ENCODE data around the gene PEAK1.
"Not testable (repeated sequence)": the region's sequence is repeated elsewhere in the genome, so short reads cannot be mapped to it uniquely, and the experiment has no call there.

Gene PEAK1

DNA sequence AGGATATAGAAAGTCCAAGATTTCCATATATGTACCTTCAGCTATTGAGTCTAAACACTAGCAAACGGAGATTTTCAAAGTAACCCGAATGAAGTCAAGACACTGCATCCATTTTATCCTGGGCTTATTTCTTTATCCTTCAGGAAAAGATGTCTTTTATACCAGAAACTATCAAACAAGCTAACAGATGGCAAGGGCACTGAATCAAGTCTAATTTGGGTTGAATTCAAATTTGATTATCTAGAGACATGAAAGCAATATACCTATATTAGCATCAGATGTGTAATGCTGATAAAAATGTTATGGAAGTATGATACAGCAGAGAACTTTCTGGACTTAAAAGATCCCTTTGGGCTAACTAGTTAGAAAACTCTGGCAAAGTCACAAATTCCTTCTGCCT lies 210.7 kb downstream of the PEAK1 start:
- no peak for DNase-seq

GRCh38 chr15:77208241-77208640 lies 211.7 kb downstream of the PEAK1 start:
- DNase-seq: no peak

GRCh38 chr15:77201665-77202064 lies 218.2 kb downstream of the PEAK1 start:
- DNase-seq: no peak

DNA sequence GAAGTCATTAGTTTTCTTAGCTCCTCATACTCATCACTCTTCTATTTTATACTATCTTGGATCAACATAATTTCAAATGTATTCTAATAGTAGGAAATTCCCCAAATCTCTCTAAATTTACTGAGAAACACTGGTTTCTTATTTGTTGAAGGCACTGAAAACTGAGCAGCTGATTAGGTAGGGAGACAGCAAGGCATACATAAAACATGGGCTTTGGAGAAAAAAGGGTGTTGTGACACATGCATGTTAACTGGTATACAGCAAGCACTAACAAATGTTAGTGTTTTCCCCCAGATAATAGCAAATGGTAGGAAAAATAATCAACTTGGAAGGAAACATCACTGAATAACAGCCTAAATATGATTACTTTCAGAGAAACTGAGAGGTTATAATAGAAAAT lies 223.5 kb downstream of the PEAK1 start:
- no peak for DNase-seq

GRCh38 chr15:77195586-77195985 lies 224.3 kb downstream of the PEAK1 start:
- no peak for DNase-seq

DNA sequence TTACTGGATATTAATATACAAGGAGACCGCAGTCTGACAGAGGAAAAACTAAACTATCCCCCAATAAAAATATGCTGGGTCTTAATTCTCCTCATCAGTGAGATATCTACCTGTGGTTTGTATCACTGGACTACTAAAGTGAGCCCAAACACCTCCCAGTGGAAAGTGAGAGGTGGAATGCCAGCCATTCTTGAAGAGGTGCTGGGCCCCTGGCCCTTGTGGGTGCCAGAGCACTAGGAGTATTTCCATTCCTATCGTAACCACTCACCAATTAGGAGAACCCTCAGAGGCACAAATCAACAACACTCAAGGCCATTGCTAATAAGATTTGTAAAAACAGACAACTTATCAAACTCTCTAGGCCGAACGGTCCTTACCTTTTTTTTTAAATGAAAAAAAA lies 227.5 kb downstream of the PEAK1 start:
- DNase-seq: no peak

GRCh38 chr15:77191230-77191834 lies 228.6 kb downstream of the PEAK1 start:
- no peak for DNase-seq

DNA sequence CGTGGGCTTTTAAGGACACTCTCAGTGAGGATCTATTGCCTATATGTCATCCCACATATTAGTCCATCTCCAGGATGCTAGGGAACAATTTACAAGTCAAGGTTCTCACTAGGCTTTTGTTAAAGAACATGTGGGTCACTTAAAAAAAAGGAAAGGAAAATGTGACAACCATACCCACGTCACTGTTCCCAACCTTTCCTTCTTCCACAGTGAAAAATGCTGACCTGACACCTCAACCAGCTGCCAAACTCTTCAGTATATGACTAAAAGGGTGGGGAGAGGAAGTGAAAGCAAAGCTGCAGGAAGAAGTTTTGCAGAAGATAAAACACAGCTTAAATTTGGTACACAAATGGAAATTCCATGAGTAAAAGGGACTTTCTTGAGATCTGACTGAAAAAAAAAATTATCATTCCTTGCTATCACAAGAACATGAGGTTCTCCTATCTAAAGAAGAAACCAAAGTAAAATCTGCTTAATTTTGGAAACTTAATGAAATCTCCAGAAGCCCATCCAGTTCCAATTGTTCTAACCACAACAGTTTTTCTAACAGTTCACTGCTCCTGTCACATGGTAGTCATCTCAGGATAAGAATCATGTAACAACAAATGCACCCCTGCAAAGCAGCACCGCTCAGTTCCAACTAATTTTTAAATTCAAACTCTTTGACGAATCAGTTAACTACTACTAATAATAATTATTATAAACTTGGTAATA lies 232.0 kb downstream of the PEAK1 start:
- DNase-seq: peak; percentile 49

DNA sequence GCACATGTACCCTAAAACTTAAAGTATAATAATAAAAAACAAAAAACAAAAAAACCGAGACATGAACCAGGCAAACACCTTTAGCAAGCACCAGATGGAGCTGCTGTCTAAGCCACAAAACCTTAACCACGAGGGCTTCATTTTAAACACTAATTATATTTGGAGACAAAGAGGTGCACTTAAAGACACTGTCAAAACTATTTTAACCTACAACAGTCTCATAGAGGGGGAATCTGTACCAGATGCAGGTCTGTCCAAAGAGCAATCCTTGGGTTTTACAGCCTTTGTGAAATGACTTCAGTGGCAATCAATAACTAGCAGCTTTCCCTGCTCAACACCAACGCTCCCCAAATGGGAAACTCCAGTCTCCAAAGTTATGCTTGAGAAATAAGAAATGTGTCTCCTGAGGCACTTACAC lies 233.3 kb downstream of the PEAK1 start:
- DNase-seq: no peak

DNA sequence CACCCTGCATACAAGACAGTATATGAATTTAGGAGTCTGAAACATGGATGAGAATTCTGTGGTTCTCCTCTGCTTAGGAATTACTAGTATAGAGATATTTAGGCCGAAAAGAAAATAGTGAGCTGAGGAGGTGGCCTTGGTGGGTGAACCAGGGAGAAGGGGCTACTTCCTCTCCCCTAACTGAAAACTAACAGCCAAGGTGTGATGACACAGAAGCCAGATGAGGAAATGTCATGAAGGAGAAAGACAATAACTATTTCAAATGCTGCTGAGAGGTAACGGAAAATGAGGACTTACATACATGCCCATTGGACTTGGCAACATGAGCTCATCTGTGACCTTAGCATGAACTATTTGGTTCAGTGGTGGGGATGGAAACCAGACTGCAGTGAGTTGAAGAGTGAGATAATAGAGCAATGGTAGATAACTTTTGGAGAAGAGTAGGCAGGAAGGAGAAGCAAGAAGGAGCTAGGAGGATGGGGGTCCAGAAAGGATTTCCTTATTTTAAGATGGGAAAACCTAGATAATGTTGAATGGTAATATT lies 234.6 kb downstream of the PEAK1 start:
- DNase-seq: no peak

DNA sequence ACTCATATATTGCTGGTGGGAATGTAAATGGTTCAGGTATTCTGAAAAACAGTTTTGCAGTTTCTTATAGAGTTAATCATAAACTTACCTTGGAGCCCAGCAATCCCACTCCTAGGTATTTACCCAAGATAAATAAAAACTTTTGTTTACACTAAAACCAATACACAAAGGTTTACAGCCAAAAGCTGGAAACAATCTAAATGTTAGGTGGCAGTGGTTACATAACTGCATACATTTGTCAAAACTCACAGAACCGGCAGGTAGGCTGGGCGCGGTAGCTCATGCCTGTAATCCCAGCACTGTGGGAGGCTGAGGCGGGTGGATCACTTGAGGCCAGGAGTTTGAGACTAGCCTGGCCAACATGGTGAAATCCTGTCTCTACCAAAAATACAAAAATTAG lies 235.6 kb downstream of the PEAK1 start:
- DNase-seq: not testable (repeated sequence)

- DNase-seq: no peak
These were observed 236.8 kb downstream of the PEAK1 start for GRCh38 chr15:77183066-77183465.

DNA sequence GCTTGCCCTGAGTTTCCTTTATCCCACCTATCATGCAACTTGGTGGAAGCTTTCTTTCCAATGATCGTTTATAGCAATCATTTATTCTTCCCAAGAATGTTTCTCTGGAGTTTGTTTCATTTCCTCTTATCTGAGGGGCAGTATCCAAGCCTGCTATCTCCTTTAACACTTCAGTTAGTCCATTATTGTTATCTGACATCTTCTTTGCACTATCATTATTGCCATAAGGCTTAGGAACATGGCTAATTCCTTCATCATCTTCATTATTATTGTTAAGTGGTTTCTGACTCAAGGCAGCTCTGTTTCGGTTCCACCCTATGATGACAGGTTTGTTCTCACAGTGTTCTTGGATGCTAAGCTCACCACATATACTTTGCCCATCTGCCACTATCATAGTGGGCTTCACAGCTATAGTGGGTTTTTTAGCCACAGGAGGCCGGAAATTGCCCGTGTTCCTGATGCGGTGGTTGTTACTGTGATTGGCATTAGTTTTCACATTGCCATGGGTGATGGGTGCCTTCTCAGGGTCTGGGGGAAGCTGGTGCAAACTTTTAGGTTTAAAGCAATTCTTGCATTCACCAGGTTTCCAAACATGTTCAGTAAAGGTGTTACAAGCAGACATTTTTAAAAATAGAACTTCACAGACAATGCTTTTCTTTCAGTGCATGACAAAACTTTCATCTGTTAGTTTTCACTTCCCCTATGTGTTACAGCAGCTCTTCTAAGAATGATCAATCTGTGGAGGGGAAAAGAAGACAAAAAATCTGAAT lies 238.4 kb downstream of the PEAK1 start:
- DNase-seq: no peak

GRCh38 chr15:77180757-77181156 lies 239.1 kb downstream of the PEAK1 start:
- DNase-seq: no peak

GRCh38 chr15:77180270-77180669 lies 239.6 kb downstream of the PEAK1 start:
- no peak for DNase-seq

DNA sequence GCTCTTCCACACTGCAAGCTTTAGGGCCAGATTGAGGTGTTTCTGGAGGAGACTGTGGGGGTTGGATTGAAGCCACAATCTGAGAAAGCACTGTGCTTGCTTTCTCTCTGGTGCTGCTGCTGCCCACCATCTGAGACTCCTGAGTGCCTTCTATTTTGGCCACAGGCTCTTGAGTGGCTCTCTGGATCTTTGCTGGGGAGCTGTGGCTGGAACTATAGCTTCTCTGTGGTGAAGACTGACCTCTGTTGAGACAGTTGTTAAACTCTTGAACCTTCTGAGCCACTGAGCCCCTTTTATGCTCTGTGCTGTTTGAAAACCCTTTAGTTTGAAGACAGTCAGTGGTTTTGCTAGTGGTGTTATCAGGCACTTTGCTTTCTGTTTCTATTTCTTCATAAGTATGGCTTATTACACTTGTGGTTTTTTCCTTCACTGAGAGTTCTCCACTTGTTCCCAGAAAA lies 240.3 kb downstream of the PEAK1 start:
- DNase-seq: no peak

- no peak for DNase-seq
These were observed 241.5 kb downstream of the PEAK1 start for GRCh38 chr15:77178411-77178810.

- not testable (repeated sequence) for DNase-seq
These were observed 243.8 kb downstream of the PEAK1 start for GRCh38 chr15:77176148-77176547.

DNA sequence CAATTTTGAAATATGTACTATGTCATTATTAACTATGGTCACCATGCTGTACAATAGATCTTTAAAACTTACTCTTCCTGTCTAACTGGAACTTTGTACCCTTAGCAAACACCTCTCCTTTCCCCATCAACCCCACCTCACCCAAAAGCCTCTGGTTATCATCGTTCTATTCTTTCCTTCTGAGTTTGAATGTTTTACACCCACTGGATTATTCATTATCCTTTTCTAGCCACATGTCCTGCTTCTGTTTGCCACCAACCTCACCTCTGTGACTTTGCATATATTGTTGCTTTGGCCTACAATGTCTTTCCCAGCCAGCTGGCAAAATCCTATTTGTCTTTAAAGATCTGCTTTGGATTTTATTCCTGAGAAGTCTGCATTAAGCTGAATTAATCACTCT lies 246.4 kb downstream of the PEAK1 start:
- no peak for DNase-seq

- no peak for DNase-seq
These were observed 248.5 kb downstream of the PEAK1 start for GRCh38 chr15:77171221-77171967.

DNA sequence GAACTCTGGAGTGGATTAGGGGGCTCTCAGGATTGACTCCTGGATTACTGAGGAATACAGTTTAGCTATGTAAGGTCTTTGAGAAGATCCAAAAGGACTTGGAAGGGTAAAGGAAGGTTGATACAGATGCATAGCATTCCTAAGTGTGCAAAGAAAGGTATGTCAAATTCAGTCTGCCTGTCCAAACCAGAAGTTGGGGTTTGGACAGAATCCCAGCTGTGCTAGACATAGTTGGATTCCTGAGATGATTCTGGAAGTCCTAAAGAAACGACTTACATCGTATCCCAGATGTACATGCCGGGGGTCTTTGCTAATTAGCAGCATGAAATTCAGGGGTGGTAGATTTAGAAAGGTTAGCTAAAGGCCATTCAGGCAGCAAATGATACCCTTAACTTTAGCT lies 251.3 kb downstream of the PEAK1 start:
- no peak for DNase-seq

DNA sequence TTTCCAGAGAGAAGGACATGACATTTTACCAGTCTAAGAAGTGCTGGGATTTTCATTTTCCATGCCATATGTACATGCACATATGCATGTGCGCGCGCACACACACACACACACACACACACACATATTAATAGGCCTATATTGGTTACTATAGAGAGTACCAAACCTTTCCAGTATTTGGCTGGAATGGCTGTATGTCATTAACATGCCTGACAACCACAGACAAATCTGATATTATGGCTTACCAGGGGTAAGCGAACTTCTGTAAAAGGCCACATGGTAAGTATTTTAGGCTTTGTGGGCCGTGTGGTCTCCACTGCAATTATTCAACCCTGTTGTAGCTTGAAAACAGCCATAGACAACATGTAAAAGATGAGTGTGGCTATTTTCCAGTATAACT lies 251.8 kb downstream of the PEAK1 start:
- DNase-seq: no peak

DNA sequence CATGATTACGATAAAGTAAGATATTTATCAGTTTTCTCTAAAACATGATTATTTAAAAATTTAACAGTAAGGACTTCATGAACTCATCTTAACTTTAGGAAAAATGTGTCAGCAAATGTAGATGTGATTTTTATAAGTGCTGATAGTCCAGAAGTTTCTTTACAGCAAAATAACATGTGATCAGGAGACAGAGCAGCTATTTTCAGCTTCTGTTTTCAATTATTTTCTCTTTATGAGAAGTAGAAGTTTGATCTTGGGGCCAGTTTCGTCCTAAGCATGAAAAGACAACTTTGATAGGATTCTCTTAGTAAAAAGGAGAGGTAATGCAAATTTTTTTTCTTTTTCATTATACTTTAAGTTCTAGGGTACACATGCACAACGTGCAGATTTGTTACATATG lies 252.5 kb downstream of the PEAK1 start:
- no peak for DNase-seq

Measured in CD4-positive, alpha-beta T cell treated with Interleukin-15 for 1 hour (primary cell).